Stimulated activated CD4-positive, alpha-beta T cell treated with anti-CD3 and anti-CD28 coated beads, Interleukin-1b, Interleukin-23, amount 100 ng/mL, for 4 hours (primary cell): ENCODE results near the gene KRT23.

Experiments used
- DNase-seq, 2 donors: peaks; one replicate each; pipeline ENCODE4 v3.0.0-alpha.2; 2020; ENCODE audit warnings: low read depth in 2 of 2

KRT23 gene

GRCh38 chr17:40937384-40937819 lies at the start of gene KRT23:
KRT23 (minus strand) TSS chr17:40937646; CDS start chr17:40936603, 1,043 bp downstream.
- DNase-seq: no peak

GRCh38 chr17:40986920-40987319 lies 49.5 kb upstream of the KRT23 start:
- DNase-seq: no peak

GRCh38 chr17:40984226-40984625 lies 46.8 kb upstream of the KRT23 start, which contains the start of gene KRT40:
KRT40 (minus strand) TSS chr17:40984326; CDS start chr17:40984273, 53 bp downstream.
- DNase-seq: no peak

- DNase-seq: no peak
Measured at GRCh38 chr17:40981115-40981514, 43.7 kb upstream of the KRT23 start.

- DNase-seq: no peak
Measured at GRCh38 chr17:40980596-40980995, 43.1 kb upstream of the KRT23 start.

- no peak for DNase-seq
Measured at GRCh38 chr17:40980117-40980516, 42.7 kb upstream of the KRT23 start.

GRCh38 chr17:40978575-40979151 lies 41.2 kb upstream of the KRT23 start:
- no peak for DNase-seq

- no peak for DNase-seq
Measured at GRCh38 chr17:40975516-40975915, 38.1 kb upstream of the KRT23 start.

- no peak for DNase-seq
Measured at GRCh38 chr17:40974366-40974765, 36.9 kb upstream of the KRT23 start.

- DNase-seq: no peak
Measured at GRCh38 chr17:40967582-40967981, 30.1 kb upstream of the KRT23 start.

- DNase-seq: no peak
Measured at GRCh38 chr17:40966848-40967247, 29.4 kb upstream of the KRT23 start, which contains the start of gene KRT39. KRT39 (minus strand) TSS chr17:40966948; CDS start chr17:40966856, 92 bp downstream.

GRCh38 chr17:40963838-40964237 lies 26.4 kb upstream of the KRT23 start:
- no peak for DNase-seq

GRCh38 chr17:40962059-40962561 lies 24.7 kb upstream of the KRT23 start:
- no peak for DNase-seq

- no peak for DNase-seq
Measured at GRCh38 chr17:40961591-40961990, 24.1 kb upstream of the KRT23 start.

GRCh38 chr17:40960144-40960543 lies 22.7 kb upstream of the KRT23 start:
- DNase-seq: no peak

GRCh38 chr17:40958086-40958953 lies 20.9 kb upstream of the KRT23 start:
- DNase-seq: no peak

- no peak for DNase-seq
Measured at GRCh38 chr17:40956401-40957254, 19.2 kb upstream of the KRT23 start.

GRCh38 chr17:40953881-40954280 lies 16.4 kb upstream of the KRT23 start:
- DNase-seq: no peak

- DNase-seq: no peak
Measured at GRCh38 chr17:40952661-40953060, 15.2 kb upstream of the KRT23 start.

- no peak for DNase-seq
Measured at GRCh38 chr17:40952154-40952553, 14.7 kb upstream of the KRT23 start.

- no peak for DNase-seq
Measured at GRCh38 chr17:40951011-40951622, 13.7 kb upstream of the KRT23 start.
